GM04503 (cell line): Measurements from ENCODE around the gene GPHN.

Experiments used
- DNase-seq: peaks from one replicate; pipeline ENCODE4 v3.0.0-alpha.2; 2012; ENCODE audit warnings: low read depth

GPHN gene

GRCh38 chr14:67166450-67166853, 658.5 kb downstream of the GPHN start:
- DNase-seq: no peak

GRCh38 chr14:67167420-67168109, 659.6 kb downstream of the GPHN start:
- no peak for DNase-seq

DNA sequence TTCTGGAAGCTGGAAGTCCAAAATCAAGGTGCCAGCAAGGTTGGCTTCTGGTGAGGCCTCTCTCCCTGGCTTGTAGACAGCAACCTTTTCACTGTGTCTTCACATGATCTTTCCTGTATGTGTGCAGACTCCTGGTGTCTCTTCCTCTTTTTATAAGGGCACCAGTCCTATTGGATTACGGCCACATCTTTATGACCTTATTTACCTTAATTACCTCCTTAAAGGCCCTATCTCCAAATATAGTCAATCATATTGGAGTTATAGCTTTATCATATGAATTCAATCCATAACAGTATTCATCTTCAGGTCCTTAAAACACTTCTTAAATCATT, 660.1 kb downstream of the GPHN start:
- no peak for DNase-seq

DNA sequence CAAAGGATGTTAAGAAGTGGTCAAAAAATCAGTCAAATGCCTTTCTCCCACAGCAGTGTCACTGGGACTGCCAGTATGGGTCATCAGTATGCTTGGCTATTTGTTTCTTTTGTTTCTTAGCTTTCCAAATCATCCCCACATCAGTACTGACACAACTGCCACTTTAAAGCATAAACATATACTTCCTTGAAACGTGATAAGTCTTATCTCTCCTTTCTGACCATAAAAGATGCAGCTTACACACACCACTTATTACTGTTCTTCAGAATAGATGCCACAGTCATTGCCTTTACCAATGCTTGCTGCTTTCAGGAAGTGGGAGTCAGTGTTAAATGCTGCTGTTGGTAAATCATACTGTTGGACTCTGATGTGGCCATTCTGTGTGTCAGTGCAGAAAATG, 662.7 kb downstream of the GPHN start:
- DNase-seq: no peak

GRCh38 chr14:67172056-67172455, 664.1 kb downstream of the GPHN start:
- DNase-seq: no peak

DNA sequence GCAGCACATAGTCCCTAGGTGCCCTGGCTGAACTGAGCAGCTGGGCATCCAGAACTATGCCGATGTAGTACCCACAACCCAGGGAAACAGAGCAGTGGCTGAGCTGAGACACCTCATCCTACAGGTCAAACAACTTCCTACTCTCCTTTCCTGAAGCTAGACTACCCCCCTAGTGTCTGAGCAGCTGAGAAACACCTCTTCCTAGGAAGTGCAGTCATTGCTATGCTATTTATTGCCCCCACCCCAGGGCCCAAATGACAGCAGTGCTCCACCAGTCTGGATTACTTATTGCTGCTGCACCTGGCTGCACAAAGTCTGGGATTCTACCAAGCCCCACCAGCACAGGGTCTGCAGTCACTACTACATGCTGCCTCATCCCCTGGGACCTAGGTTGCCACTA, 664.6 kb downstream of the GPHN start:
- no peak for DNase-seq

- no peak for DNase-seq
Measured at GRCh38 chr14:67173719-67174118, 665.8 kb downstream of the GPHN start.

GRCh38 chr14:67186172-67186768, 678.3 kb downstream of the GPHN start:
- DNase-seq: no peak

DNA sequence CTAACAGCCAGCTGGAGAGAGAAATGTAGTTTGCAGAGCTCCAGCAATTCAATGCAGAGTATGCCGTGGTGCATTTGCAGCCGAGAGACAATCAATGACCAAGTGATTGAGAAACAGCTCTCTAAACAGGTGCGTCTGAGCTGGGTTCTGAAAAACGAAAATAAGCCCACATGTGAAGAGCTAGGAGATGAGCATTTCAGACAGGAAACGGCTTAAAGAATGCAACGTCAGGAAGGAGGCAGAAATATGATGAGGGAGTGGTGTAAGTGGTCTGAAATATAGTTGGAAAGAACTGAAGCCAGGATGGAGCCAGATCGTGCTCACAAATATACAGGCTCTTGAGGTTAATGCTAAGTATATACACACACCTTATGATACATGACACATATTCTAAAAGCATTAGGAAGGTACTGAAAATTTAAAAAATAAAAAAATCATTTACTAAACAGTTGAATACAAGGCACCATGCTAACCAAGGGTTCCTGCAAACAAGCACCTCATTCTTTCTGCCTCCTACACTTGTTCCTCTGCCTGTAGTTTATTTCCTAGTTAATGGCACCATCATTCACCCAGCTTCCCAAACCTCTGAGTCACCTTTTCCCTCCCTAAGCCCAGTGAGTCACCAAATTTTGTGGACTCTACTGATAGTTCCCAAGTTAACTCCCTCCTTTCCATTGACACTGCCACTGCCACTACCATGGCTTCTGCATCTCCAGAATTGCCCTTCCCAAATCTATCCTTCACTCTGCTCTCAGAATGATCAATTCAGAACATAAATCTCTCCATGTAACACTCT, 679.0 kb downstream of the GPHN start:
- peak; percentile 57 for DNase-seq

- no peak for DNase-seq
Measured at GRCh38 chr14:67187826-67188225, 679.9 kb downstream of the GPHN start.

GRCh38 chr14:67188326-67188725, 680.4 kb downstream of the GPHN start:
- DNase-seq: no peak

GRCh38 chr14:67191768-67192290, 683.9 kb downstream of the GPHN start:
- DNase-seq: no peak

DNA sequence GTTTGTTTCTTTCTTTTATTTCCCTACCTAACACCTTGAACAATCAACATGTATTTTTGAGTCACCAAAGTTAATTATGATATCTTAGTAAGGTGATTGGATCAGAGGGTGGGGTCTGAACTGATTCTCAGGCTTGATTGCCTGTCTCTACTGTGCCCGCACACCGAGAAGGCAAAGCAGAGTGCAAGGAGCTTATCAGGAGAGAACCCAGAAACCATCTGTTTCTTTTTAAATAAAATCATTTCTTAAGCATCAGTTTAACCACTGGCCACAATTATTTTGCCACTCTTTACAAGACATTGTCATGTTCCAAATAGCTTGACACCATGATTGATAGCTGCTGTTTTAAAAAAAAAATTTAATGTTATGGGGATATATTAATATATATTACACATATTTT, 684.4 kb downstream of the GPHN start:
- no peak for DNase-seq

- DNase-seq: no peak
Measured at GRCh38 chr14:67195279-67195678, 687.3 kb downstream of the GPHN start.

DNA sequence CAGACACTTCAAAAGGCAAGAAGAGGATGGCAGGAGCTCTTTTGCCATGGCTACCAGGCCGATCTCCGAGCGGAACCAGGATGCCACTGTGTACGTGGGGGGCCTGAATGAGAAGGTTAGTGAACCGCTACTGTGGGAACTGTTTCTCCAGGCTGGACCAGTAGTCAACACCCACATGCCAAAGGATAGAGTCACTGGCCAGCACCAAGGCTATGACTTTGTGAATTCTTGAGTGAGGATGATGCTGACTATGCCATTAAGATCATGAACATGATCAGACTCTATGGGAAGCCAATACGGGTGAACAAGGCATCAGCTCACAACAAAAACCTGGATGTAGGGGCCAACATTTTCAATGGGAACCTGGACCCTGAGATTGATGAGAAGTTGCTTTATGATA, 691.1 kb downstream of the GPHN start:
- DNase-seq: no peak

GRCh38 chr14:67207810-67208209, 699.9 kb downstream of the GPHN start:
- no peak for DNase-seq

DNA sequence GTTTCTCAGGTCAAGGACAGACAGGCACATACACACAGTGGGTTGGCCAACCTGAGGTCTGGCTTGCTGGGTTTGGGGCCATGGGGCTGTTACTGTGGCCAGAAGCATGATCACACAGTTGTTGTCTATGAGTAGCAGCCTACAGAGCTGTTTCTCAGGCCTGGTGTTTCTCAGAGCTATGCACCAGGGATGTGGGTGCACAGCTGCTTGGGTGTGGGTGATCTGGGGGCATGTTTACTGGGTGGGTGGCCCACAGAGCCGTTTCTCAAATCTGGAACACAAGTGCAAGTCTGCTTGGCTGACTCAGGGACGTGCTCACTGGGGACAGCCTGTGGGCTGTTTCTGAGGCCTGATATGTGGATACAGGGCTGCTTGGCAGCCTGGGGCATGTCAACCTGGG, 710.2 kb downstream of the GPHN start:
- DNase-seq: no peak

- peak; percentile 70 for DNase-seq
Measured at GRCh38 chr14:67221248-67221981, 713.5 kb downstream of the GPHN start.

DNA sequence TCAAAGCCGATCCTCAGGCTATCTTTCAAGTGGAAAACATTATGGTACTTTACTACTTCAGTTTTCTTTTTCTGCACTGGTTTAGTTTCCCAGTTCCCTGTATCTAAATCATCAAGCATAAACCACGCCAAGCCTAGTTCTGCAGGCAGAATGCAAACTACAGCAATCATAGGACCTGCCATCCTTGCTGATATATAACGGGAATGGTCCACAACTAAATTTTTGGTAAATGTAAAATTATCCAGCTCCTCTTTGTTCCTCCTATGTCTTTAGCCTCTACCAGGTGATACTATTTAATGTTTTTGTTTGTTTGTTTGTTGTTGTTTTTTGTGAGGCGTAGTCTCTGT, 714.0 kb downstream of the GPHN start:
- DNase-seq: no peak

GRCh38 chr14:67225523-67225922, 717.6 kb downstream of the GPHN start:
- DNase-seq: no peak

DNA sequence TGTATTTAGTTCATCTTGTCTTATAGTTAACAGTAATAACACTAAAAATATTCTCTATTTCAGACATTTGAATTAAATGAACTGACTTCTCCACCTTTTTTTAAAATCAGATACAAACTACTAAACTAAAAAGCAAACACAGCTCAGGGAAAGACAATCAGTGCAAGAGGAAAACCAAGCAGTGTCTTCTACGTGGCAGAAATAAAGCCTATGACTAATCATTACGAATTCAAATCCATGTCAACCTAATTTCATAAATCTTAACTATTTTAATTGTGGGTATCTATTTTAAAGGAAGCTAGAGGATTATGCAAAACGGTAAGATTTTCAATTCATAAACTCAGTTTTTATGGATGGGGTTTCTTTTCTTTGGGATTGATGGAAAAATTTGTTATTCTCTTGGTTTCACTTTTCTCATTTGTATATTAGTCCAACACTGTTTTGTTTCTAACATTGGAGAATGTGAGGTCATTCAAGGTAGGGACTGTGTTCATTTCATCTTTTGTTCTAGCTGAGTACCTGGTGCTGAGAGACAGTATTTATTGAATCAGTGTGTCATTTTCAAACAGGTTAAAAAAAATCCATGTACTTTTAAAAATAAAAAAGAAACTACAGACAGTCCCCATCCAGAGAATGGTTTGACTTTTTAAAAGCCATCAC, 720.5 kb downstream of the GPHN start:
- no peak for DNase-seq
